MM.1S (cell line): ENCODE results near the gene GAREM1.

ENCODE experiments used
- DNase-seq: peaks from one replicate; pipeline ENCODE4 v3.0.0-alpha.2; 2015
- H2AFZ ChIP-seq: fragments of 300-600 bp; sonication (generic); 2 replicates; pipeline ENCODE4 v1.6.0; 2016; ENCODE audit warnings: antibody characterized with exemption, low read length
- H3F3A ChIP-seq: fragments of 300-600 bp; sonication (generic); 2 replicates; pipeline ENCODE4 v1.6.1; 2016; ENCODE audit warnings: mild to moderate bottlenecking, antibody characterized with exemption, low read length, moderate library complexity, mixed read lengths; ENCODE audit not compliant: insufficient read depth
- H3K27ac ChIP-seq: fragments of 300-600 bp; sonication (generic); 2 replicates; pipeline ENCODE4 v1.5.1; 2016; ENCODE audit warnings: mild to moderate bottlenecking, low read length
- H3K27me3 ChIP-seq: fragments of 300-600 bp; sonication (generic); replicated peaks from 2 replicates; pipeline ENCODE4 v1.6.0; 2016; ENCODE audit warnings: low read length; ENCODE audit not compliant: insufficient read depth
- H3K36me3 ChIP-seq: fragments of 300-600 bp; sonication (generic); replicated peaks from 2 replicates; pipeline ENCODE4 v1.6.1; 2016; ENCODE audit warnings: mild to moderate bottlenecking, low read length, mixed read lengths; ENCODE audit not compliant: insufficient read depth
- H3K4me1 ChIP-seq: fragments of 300-600 bp; sonication (generic); 2 replicates; pipeline ENCODE4 v1.6.1; 2016; ENCODE audit warnings: low read length, mixed read lengths
- H3K4me2 ChIP-seq: fragments of 300-600 bp; sonication (generic); 2 replicates; pipeline ENCODE4 v1.6.0; 2016; ENCODE audit warnings: low read depth, low read length
- H3K4me3 ChIP-seq: fragments of 300-600 bp; sonication (generic); 2 replicates; pipeline ENCODE4 v1.5.1; 2016; ENCODE audit warnings: low read length, mixed read lengths
- H3K79me2 ChIP-seq: fragments of 300-600 bp; sonication (generic); 2 replicates; pipeline ENCODE4 v1.6.1; 2016; ENCODE audit warnings: mixed run types, low read length, mixed read lengths
- H3K9ac ChIP-seq: fragments of 300-600 bp; sonication (generic); 2 replicates; pipeline ENCODE4 v1.6.1; 2016; ENCODE audit warnings: low read length, mixed read lengths
- H3K9me2 ChIP-seq: fragments of 300-600 bp; sonication (generic); replicated peaks from 2 replicates; pipeline ENCODE4 v1.6.1; 2016; ENCODE audit warnings: mild to moderate bottlenecking, low read length, mixed read lengths; ENCODE audit not compliant: insufficient read depth
- H3K9me3 ChIP-seq: fragments of 300-600 bp; sonication (generic); replicated peaks from 2 replicates; pipeline ENCODE4 v1.6.1; 2016; ENCODE audit warnings: mild to moderate bottlenecking, low read length, mixed read lengths; ENCODE audit not compliant: insufficient read depth
- H4K20me1 ChIP-seq: fragments of 300-600 bp; sonication (generic); 2 replicates; pipeline ENCODE4 v1.6.1; 2016; ENCODE audit warnings: mild to moderate bottlenecking, low read length, moderate library complexity, mixed read lengths; ENCODE audit not compliant: insufficient read depth
- EZH2 ChIP-seq: fragments of 300-600 bp; sonication (generic); optimal IDR thresholded peaks from 2 replicates; pipeline ENCODE3; 2017; ENCODE audit warnings: low read depth, mild to moderate bottlenecking, antibody characterized with exemption, low read length, mixed read lengths
- EZH2phosphoT487 ChIP-seq: fragments of 300-600 bp; sonication (generic); IDR thresholded peaks from 2 replicates; pipeline ENCODE4 v1.6.1; 2018; ENCODE audit warnings: antibody characterized with exemption, low read length
- TF ChIP-seq, protein P1 (sequence below): fragments of 300-600 bp; sonication (generic); IDR thresholded peaks from 2 replicates; pipeline ENCODE4 v1.5.1; 2016; ENCODE audit warnings: antibody characterized with exemption, low read length, mixed read lengths

Gene GAREM1

DNA sequence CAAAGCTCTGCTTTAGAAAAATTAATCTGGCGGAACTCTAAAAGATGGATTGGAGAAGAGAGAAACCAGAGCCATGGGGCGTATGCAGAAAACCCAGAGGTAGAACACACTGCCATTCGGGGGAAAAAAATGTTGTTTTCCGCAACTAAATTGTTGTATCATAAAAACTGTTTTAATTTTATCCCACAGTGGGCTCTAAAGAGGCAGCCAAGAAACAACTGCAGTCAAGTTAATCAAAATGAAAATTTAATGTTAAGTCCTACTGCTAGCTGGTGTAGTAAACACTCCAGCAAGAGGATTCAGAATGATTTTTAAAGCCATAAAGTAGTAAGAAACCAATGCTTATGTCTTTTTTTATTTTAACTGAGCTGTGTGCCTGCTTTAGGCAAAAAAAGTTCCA, 69.1 kb downstream of the GAREM1 start:
- Histone ChIP-seq H3F3A (no peaks in the 10 kb centered on the region), H3K9me2 (no peaks in the 10 kb centered on the region), H2AFZ (no peak overlapping the region), H3K79me2 (no peaks in the 10 kb centered on the region), H3K27me3 (no peaks in the 10 kb centered on the region), H3K4me1 (no peaks in the 10 kb centered on the region), H4K20me1 (no peaks in the 10 kb centered on the region), H3K9ac (no peak overlapping the region), H3K4me3 (no peak overlapping the region), H3K36me3 (no peaks in the 10 kb centered on the region), H3K4me2 (no peak overlapping the region), H3K27ac (no peak overlapping the region), H3K9me3 (no peaks in the 10 kb centered on the region)
- DNase-seq = no peak
- TF ChIP-seq EZH2phosphoT487 = no peak
- TF ChIP-seq, protein P1, sequence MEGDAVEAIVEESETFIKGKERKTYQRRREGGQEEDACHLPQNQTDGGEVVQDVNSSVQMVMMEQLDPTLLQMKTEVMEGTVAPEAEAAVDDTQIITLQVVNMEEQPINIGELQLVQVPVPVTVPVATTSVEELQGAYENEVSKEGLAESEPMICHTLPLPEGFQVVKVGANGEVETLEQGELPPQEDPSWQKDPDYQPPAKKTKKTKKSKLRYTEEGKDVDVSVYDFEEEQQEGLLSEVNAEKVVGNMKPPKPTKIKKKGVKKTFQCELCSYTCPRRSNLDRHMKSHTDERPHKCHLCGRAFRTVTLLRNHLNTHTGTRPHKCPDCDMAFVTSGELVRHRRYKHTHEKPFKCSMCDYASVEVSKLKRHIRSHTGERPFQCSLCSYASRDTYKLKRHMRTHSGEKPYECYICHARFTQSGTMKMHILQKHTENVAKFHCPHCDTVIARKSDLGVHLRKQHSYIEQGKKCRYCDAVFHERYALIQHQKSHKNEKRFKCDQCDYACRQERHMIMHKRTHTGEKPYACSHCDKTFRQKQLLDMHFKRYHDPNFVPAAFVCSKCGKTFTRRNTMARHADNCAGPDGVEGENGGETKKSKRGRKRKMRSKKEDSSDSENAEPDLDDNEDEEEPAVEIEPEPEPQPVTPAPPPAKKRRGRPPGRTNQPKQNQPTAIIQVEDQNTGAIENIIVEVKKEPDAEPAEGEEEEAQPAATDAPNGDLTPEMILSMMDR = no peak
- TF ChIP-seq EZH2 = no peak

DNA sequence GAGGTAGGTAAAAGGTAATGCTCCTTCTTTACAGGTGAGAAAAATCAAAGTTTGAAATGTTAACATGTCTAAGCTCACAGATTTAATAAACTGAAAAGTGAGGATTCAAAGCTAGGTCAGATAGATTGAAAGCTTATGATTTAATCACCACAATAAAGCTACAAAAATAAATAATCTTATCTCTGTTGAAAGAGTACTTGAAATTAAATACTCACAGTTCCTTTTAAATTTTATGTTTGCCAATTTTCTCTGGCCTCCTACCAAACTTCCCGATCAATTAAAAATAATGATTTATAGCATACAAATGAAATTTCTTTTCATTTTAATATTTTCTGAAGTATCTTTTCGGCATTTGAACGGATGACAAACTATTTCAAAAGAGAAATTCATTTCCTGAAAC, 77.3 kb downstream of the GAREM1 start:
- no peaks in the 10 kb centered on the region for H3K9me2 ChIP-seq
- peaks cover 5% of the 10 kb centered on the region; the same call in 1 of the 2 replicates for H3K4me1 ChIP-seq
- no peaks in the 10 kb centered on the region for H3K27me3 ChIP-seq
- H3K4me3 ChIP-seq = no peak overlapping the region
- no peak for DNase-seq
- TF ChIP-seq, protein P1 = no peak
- TF ChIP-seq EZH2phosphoT487 = no peak
- TF ChIP-seq EZH2 = no peak
- no peaks in the 10 kb centered on the region for H4K20me1 ChIP-seq
- H3K9me3 ChIP-seq = no peaks in the 10 kb centered on the region
- H3K4me2 ChIP-seq = no peak overlapping the region
- no peaks in the 10 kb centered on the region for H3F3A ChIP-seq
- H3K27ac ChIP-seq = no peak overlapping the region
- no peaks in the 10 kb centered on the region for H3K36me3 ChIP-seq
- H3K9ac ChIP-seq = no peak overlapping the region
- H2AFZ ChIP-seq = no peak overlapping the region
- H3K79me2 ChIP-seq = no peaks in the 10 kb centered on the region

DNA sequence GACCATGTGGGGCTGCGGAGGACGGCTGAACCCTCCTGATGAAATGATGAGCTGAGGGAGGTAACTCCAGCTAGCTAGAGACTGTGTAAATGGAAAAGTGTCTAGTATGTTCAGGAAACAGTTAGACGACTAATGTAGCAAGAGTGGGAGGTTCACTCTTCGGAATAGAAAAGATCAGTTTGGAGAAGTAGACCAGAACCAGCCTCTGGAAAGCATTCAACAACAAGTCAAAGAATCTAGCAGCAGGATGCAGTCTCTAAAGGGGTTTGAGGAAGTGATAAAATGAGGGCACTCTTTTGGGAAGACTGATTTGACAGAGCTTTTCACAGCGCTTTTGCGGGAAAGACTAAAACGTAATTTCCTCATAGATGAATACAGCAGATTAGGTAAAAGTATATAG, 79.6 kb downstream of the GAREM1 start:
- no peaks in the 10 kb centered on the region for H3K9me2 ChIP-seq
- TF ChIP-seq EZH2 (no peak), EZH2phosphoT487 (no peak)
- TF ChIP-seq, protein P1 = no peak
- no peak overlapping the region for H3K4me3 ChIP-seq
- H3K4me2 ChIP-seq = no peak overlapping the region
- no peaks in the 10 kb centered on the region for H4K20me1 ChIP-seq
- H3K27ac ChIP-seq = no peak overlapping the region
- H3K9ac ChIP-seq = no peak overlapping the region
- H3K4me1 ChIP-seq = peaks cover 5% of the 10 kb centered on the region; the same call in 1 of the 2 replicates
- no peak overlapping the region for H2AFZ ChIP-seq
- DNase-seq = no peak
- H3K9me3 ChIP-seq = no peaks in the 10 kb centered on the region
- H3K27me3 ChIP-seq = no peaks in the 10 kb centered on the region
- H3F3A ChIP-seq = no peaks in the 10 kb centered on the region
- H3K79me2 ChIP-seq = no peaks in the 10 kb centered on the region
- H3K36me3 ChIP-seq = no peaks in the 10 kb centered on the region
